ENCODE data around the gene B4GALNT2.
A peak's percentile ranks its signal among the peaks of the same experiment; 100 is the strongest.

DNA sequence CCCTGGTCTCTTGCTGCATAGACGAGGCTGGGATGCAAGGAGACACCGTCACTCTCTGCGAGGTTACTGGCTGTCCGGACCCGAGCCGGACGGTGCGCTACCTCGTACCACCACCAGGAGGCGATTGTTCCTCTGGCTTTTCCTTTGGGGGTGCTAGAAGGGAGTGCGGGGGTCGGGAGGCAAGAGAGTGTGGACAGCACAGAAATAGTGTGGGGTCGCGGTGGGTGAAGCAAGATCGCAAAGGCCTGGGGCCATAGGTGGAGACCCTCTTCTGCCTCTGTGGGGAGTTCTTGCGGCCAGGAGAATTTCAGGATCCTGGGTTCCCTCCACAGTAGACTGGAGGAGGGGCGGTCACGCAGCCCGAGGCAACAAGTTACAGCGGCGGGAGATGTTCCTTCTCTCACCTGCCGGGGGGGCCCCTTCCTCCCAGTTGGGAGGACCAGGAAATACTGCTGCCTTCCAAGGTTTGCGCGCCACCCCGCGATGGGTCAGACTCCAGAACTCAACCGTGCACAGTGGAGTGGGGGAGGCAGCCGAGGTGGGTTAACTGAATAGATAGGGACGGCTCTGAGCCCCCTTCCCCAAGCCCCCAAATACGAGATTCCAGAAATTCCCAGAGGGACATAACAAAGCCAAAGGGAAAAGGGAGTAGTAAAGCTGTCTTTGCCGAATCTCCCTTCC lies 91.1 kb downstream of the B4GALNT2 start:
- TF ChIP-seq, protein P1, sequence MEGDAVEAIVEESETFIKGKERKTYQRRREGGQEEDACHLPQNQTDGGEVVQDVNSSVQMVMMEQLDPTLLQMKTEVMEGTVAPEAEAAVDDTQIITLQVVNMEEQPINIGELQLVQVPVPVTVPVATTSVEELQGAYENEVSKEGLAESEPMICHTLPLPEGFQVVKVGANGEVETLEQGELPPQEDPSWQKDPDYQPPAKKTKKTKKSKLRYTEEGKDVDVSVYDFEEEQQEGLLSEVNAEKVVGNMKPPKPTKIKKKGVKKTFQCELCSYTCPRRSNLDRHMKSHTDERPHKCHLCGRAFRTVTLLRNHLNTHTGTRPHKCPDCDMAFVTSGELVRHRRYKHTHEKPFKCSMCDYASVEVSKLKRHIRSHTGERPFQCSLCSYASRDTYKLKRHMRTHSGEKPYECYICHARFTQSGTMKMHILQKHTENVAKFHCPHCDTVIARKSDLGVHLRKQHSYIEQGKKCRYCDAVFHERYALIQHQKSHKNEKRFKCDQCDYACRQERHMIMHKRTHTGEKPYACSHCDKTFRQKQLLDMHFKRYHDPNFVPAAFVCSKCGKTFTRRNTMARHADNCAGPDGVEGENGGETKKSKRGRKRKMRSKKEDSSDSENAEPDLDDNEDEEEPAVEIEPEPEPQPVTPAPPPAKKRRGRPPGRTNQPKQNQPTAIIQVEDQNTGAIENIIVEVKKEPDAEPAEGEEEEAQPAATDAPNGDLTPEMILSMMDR (IDR thresholded peaks at IDR 0.05) = peak; percentile 58 to 75 (median 74)
- TF ChIP-seq POLR2A (IDR thresholded peaks at IDR 0.05) (no peak), POLR2AphosphoS5 (IDR thresholded peaks at IDR 0.05) (no peak)
